ENCODE measurements around the gene ARID1B.

The ARID1B gene

DNA sequence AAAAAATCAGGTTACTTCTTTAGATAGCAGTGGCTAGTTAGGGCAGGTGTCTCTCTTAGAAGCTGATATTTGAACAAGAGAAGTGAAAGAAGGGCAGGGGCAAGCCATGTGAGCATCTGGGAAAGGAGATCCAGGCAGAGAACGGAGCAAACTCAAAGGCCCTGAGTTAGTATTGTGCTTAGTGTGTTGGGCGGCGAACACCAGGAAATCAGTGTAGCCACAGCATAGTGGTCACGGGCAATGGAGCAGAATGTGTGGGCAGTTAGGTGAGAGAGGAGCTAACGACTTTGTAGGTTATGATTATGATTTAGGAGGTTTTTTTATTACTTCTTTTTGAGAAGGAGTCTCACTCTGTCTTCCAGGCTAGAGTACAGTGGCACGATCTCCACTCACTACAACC lies 316.9 kb downstream of the ARID1B start:
- ChIA-PET CTCF (interaction anchor here (0.6 kb wide), 1 partner anchor 85 kb away, joined by 4 read pairs; no protein-coding TSS in a partner anchor), POLR2A (no interaction called here)
- Histone ChIP-seq H3K9me3 (ENCODE audit: control insufficient read depth, insufficient read depth, low read depth, low read length) (no peaks in the 10 kb centered on the region), H3K27ac (ENCODE audit: extremely low read depth, low read depth, low read length) (no peak overlapping the region), H3K36me3 (ENCODE audit: control insufficient read depth in 2 of 2, insufficient read depth in 1 of 2, low read length in 2 of 2) (peaks cover 0 to 3% of the 10 kb centered on the region in 2 experiments; a peak in 1 of 3 replicates), H3K4me3 (ENCODE audit: low read depth, low read length) (no peak overlapping the region), H3K4me1 (ENCODE audit: control insufficient read depth, insufficient read depth, low read length) (peaks cover 4% of the 10 kb centered on the region; the same call in 1 of the 2 replicates)
- TF ChIP-seq ZNF266 (tag by site-specific recombination; IDR thresholded peaks at IDR 0.05; ENCODE audit: low read depth): no peak
- no peak for TF ChIP-seq ZNF155 (tag by site-specific recombination; IDR thresholded peaks at IDR 0.05)
- no peak for TF ChIP-seq TSHZ1 (tag by site-specific recombination; IDR thresholded peaks at IDR 0.05; ENCODE audit: borderline replicate concordance)
- TF ChIP-seq, protein P1, sequence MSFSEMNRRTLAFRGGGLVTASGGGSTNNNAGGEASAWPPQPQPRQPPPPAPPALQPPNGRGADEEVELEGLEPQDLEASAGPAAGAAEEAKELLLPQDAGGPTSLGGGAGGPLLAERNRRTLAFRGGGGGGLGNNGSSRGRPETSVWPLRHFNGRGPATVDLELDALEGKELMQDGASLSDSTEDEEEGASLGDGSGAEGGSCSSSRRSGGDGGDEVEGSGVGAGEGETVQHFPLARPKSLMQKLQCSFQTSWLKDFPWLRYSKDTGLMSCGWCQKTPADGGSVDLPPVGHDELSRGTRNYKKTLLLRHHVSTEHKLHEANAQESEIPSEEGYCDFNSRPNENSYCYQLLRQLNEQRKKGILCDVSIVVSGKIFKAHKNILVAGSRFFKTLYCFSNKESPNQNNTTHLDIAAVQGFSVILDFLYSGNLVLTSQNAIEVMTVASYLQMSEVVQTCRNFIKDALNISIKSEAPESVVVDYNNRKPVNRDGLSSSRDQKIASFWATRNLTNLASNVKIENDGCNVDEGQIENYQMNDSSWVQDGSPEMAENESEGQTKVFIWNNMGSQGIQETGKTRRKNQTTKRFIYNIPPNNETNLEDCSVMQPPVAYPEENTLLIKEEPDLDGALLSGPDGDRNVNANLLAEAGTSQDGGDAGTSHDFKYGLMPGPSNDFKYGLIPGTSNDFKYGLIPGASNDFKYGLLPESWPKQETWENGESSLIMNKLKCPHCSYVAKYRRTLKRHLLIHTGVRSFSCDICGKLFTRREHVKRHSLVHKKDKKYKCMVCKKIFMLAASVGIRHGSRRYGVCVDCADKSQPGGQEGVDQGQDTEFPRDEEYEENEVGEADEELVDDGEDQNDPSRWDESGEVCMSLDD (tag by site-specific recombination; IDR thresholded peaks at IDR 0.05): no peak
- TF ChIP-seq ZBTB48 (tag by site-specific recombination; IDR thresholded peaks at IDR 0.05): no peak
- TF ChIP-seq ZNF664 (tag by site-specific recombination; IDR thresholded peaks at IDR 0.05): no peak
- no peak for TF ChIP-seq ZNF600 (tag by site-specific recombination; IDR thresholded peaks at IDR 0.05)
- TF ChIP-seq SETDB1 (IDR thresholded peaks at IDR 0.05; ENCODE audit: insufficient read length, low read length): no peak
- TF ChIP-seq ZNF311 (tag by site-specific recombination; IDR thresholded peaks at IDR 0.05; ENCODE audit: borderline replicate concordance): no peak
- TF ChIP-seq ZNF776 (tag by site-specific recombination; IDR thresholded peaks at IDR 0.05; ENCODE audit: borderline replicate concordance): no peak
- no peak for TF ChIP-seq ZNF423 (tag by site-specific recombination; IDR thresholded peaks at IDR 0.05)
- no peak for TF ChIP-seq ZNF223 (tag by site-specific recombination; IDR thresholded peaks at IDR 0.05)
- TF ChIP-seq, protein P2, sequence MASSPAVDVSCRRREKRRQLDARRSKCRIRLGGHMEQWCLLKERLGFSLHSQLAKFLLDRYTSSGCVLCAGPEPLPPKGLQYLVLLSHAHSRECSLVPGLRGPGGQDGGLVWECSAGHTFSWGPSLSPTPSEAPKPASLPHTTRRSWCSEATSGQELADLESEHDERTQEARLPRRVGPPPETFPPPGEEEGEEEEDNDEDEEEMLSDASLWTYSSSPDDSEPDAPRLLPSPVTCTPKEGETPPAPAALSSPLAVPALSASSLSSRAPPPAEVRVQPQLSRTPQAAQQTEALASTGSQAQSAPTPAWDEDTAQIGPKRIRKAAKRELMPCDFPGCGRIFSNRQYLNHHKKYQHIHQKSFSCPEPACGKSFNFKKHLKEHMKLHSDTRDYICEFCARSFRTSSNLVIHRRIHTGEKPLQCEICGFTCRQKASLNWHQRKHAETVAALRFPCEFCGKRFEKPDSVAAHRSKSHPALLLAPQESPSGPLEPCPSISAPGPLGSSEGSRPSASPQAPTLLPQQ (tag by site-specific recombination; IDR thresholded peaks at IDR 0.05): no peak

- POLR2A ChIA-PET: interaction anchor here (0.6 kb wide), 1 partner anchor 37 kb away, joined by 3 read pairs; no protein-coding TSS in a partner anchor
- H3K36me3 ChIP-seq (ENCODE audit: control insufficient read depth in 2 of 2, insufficient read depth in 1 of 2, low read length in 2 of 2): peaks cover 0 to 3% of the 10 kb centered on the region in 2 experiments; a peak in 1 of 3 replicates
- TF ChIP-seq PRDM1 (tag by site-specific recombination; IDR thresholded peaks at IDR 0.05) (no peak), ZBTB1 (tag by site-specific recombination; IDR thresholded peaks at IDR 0.05) (no peak), ZNF670 (tag by site-specific recombination; IDR thresholded peaks at IDR 0.05; ENCODE audit: low read depth) (no peak), ZNF280C (tag by site-specific recombination; IDR thresholded peaks at IDR 0.05) (no peak), ZNF302 (tag by site-specific recombination; IDR thresholded peaks at IDR 0.05; ENCODE audit: low read depth) (no peak), ZNF221 (tag by site-specific recombination; IDR thresholded peaks at IDR 0.05; ENCODE audit: borderline replicate concordance) (no peak), ZNF404 (tag by site-specific recombination; IDR thresholded peaks at IDR 0.05) (no peak), ZXDB (tag by site-specific recombination; IDR thresholded peaks at IDR 0.05) (no peak), ZNF785 (tag by site-specific recombination; IDR thresholded peaks at IDR 0.05) (no peak)
- no peak overlapping the region for H3K4me3 ChIP-seq (ENCODE audit: low read depth, low read length)
- no peaks in the 10 kb centered on the region for H3K9me3 ChIP-seq (ENCODE audit: control insufficient read depth, insufficient read depth, low read depth, low read length)
- H3K27ac ChIP-seq (ENCODE audit: extremely low read depth, low read depth, low read length): no peak overlapping the region
- H3K4me1 ChIP-seq (ENCODE audit: control insufficient read depth, insufficient read depth, low read length): peaks cover 4% of the 10 kb centered on the region; the same call in 1 of the 2 replicates
- CTCF ChIA-PET: no interaction called here
These were observed 317.9 kb downstream of the ARID1B start for GRCh38 chr6:157095084-157095483.

Data from HEK293 (cell line).